OCI-LY1 (cell line): ENCODE measurements around the gene ITPKC.

Experiments used
- H2AFZ ChIP-seq: fragments of 200-600 bp; sonication (generic), shearing (Covaris generic); 2 replicates; pipeline ENCODE4 v1.6.0; 2014; ENCODE audit warnings: antibody characterized with exemption, mild to moderate bottlenecking, low read length
- H3F3A ChIP-seq: fragments of 200-600 bp; sonication (generic), shearing (Covaris generic); 2 replicates; pipeline ENCODE4 v1.6.0; 2014; ENCODE audit warnings: mild to moderate bottlenecking, antibody characterized with exemption, low read length, moderate library complexity; ENCODE audit not compliant: insufficient read depth
- H3K27ac ChIP-seq: fragments of 200-600 bp; sonication (generic); 2 replicates; pipeline ENCODE4 v1.5.1; 2014; ENCODE audit warnings: low read length, mixed run types, mild to moderate bottlenecking, low read depth; ENCODE audit not compliant: poor library complexity, severe bottlenecking
- H3K27me3 ChIP-seq: fragments of 200-600 bp; sonication (generic); 2 replicates; pipeline ENCODE4 v1.6.0; 2014; ENCODE audit warnings: antibody characterized with exemption, mild to moderate bottlenecking, low read length, moderate library complexity; ENCODE audit not compliant: insufficient read depth
- H3K36me3 ChIP-seq: fragments of 200-600 bp; sonication (generic); 2 replicates; pipeline ENCODE4 v1.6.1; 2014; ENCODE audit warnings: mild to moderate bottlenecking, antibody characterized with exemption, low read length, moderate library complexity, mixed read lengths; ENCODE audit not compliant: insufficient read depth
- H3K4me1 ChIP-seq: fragments of 200-600 bp; sonication (generic); 2 replicates; pipeline ENCODE4 v1.5.1; 2014; ENCODE audit warnings: mild to moderate bottlenecking, low read length, moderate library complexity; ENCODE audit not compliant: insufficient read depth, severe bottlenecking
- H3K4me2 ChIP-seq: fragments of 200-600 bp; sonication (generic), shearing (Covaris generic); 2 replicates; pipeline ENCODE4 v1.6.1; 2014; ENCODE audit warnings: low read length
- H3K4me3 ChIP-seq: fragments of 200-600 bp; sonication (generic); 2 replicates; pipeline ENCODE4 v1.5.1; 2014; ENCODE audit warnings: low read length, low read depth, mild to moderate bottlenecking, mixed read lengths; ENCODE audit not compliant: poor library complexity, severe bottlenecking
- H3K79me2 ChIP-seq: fragments of 200-600 bp; shearing (Covaris generic); 2 replicates; pipeline ENCODE4 v1.6.1; 2016; ENCODE audit warnings: mixed run types, low read length, mixed read lengths; ENCODE audit not compliant: insufficient read depth
- H3K9ac ChIP-seq: fragments of 200-600 bp; sonication (generic), shearing (Covaris generic); 2 replicates; pipeline ENCODE4 v1.6.1; 2014; ENCODE audit warnings: mild to moderate bottlenecking, low read length, mixed read lengths
- H3K9me2 ChIP-seq: fragments of 200-600 bp; sonication (generic), shearing (Covaris generic); 2 replicates; pipeline ENCODE4 v1.6.1; 2014; ENCODE audit warnings: low read depth, mild to moderate bottlenecking, low read length, mixed read lengths
- H3K9me3 ChIP-seq: fragments of 200-600 bp; shearing (Covaris generic); 2 replicates; pipeline ENCODE4 v1.6.1; 2014; ENCODE audit warnings: low read length, mixed read lengths
- H4K20me1 ChIP-seq: fragments of 200-600 bp; sonication (generic), shearing (Covaris generic); 2 replicates; pipeline ENCODE4 v1.6.0; 2016; ENCODE audit warnings: mild to moderate bottlenecking, low read length; ENCODE audit not compliant: insufficient read depth
- EZH2 ChIP-seq: fragments of 200-600 bp; sonication (generic), shearing (Covaris generic); IDR thresholded peaks from 2 replicates; pipeline ENCODE4 v1.8.0; 2017; ENCODE audit warnings: borderline replicate concordance, mixed run types, mild to moderate bottlenecking, antibody characterized with exemption, low read length, moderate library complexity, mixed read lengths
- TF ChIP-seq, protein P1 (sequence below): fragments of 200-600 bp; sonication (generic), shearing (Covaris generic); IDR thresholded peaks from 2 replicates; pipeline ENCODE4 v1.5.1; 2017; ENCODE audit warnings: mild to moderate bottlenecking, antibody characterized with exemption, low read length, moderate library complexity, mixed read lengths

The ITPKC gene

DNA sequence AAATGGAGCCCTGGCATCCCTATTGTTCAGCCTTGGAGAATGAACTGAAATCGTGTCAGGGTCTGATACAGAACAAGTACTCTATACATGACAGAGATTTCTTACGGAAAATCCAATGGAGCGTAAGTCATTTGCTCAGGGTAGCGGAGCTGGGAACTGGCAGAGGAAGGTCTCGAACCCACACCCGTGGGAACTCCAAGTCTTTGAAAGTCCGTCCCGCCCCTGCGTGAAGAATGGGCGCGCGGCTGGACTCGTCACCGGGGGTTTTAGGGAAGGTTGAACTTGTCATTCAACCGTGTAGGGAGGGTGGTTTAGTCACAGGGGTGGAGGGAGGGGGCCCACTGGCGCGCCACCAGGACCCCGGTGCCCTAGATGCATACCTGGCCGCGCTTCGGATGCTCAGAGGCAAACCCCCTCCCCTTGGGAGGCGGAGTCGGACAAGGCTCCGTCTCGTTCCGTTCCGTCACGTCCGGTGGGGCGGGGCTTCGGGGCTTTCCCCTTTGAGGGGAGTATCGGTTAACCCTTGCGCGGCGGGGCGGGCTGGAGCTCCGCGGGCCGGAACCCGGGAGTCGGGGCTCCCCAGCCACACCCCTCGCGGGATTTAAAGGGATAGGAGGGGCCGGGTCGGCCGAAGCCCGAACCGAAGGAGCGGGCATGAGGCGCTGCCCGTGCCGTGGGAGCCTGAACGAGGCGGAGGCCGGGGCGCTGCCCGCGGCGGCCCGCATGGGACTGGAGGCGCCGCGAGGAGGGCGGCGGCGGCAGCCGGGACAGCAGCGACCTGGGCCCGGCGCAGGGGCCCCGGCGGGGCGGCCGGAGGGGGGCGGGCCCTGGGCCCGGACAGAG, at the start of gene ITPKC, which contains the start of gene COQ8B:
Gene ITPKC (plus strand): TSS at position 631 of the 843 bp plus-strand sequence. CDS start 24 bp downstream, at position 655.
Gene COQ8B (minus strand): TSS at position 405 of the 843 bp plus-strand sequence. CDS start 2,254 bp downstream, outside the sequence.
- Histone ChIP-seq H3K9ac (peak within 1 kb of the TSS; percentile 92), H4K20me1 (no peaks in the 10 kb centered on the region), H2AFZ (0 out of 2 replicates have a peak within 1 kb of the TSS, but pooled peaks have one; percentile 20), H3K9me2 (no peaks in the 10 kb centered on the region), H3K27ac (peak within 1 kb of the TSS; percentile 89), H3K79me2 (peaks cover 2% of the 10 kb centered on the region; the same call in 1 of the 2 replicates), H3K36me3 (peaks cover 5% of the 10 kb centered on the region; the same call in 1 of the 2 replicates), H3K27me3 (no peaks in the 10 kb centered on the region), H3K4me2 (peak within 1 kb of the TSS; percentile 88), H3K9me3 (no peaks in the 10 kb centered on the region), H3K4me3 (peak within 1 kb of the TSS; percentile 95), H3K4me1 (peaks cover 48% of the 10 kb centered on the region), H3F3A (no peaks in the 10 kb centered on the region)
- no peak for TF ChIP-seq EZH2
- TF ChIP-seq, protein P1, sequence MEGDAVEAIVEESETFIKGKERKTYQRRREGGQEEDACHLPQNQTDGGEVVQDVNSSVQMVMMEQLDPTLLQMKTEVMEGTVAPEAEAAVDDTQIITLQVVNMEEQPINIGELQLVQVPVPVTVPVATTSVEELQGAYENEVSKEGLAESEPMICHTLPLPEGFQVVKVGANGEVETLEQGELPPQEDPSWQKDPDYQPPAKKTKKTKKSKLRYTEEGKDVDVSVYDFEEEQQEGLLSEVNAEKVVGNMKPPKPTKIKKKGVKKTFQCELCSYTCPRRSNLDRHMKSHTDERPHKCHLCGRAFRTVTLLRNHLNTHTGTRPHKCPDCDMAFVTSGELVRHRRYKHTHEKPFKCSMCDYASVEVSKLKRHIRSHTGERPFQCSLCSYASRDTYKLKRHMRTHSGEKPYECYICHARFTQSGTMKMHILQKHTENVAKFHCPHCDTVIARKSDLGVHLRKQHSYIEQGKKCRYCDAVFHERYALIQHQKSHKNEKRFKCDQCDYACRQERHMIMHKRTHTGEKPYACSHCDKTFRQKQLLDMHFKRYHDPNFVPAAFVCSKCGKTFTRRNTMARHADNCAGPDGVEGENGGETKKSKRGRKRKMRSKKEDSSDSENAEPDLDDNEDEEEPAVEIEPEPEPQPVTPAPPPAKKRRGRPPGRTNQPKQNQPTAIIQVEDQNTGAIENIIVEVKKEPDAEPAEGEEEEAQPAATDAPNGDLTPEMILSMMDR: no peak

DNA sequence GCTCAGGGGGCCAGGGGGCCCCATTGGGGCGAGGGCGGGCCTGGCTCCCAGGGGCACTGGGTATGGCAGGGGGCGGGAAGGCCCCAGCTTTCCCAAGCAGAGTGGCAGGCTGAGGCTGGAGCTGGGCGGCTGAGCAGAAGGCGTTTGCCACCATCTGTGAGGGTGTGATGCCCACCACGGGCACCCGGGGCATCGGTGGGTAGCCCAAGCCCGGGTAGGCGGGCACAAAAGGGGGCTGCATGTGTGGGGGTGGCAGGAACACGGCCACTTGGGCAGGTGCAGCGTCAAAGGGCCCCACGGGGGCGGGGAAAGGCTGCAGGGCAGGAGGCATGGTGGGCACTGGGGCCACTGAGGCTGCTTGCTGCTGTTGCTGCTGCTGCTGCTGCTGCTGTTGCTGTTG, 49.3 kb upstream of the ITPKC start:
- Histone ChIP-seq H3K9me2 (no peaks in the 10 kb centered on the region), H3K4me2 (no peak overlapping the region), H3K36me3 (peaks cover 44% of the 10 kb centered on the region), H3K27ac (no peak overlapping the region), H3K9ac (no peak overlapping the region), H4K20me1 (no peaks in the 10 kb centered on the region), H3K4me3 (no peak overlapping the region), H3K27me3 (no peaks in the 10 kb centered on the region), H3K9me3 (peaks cover 7% of the 10 kb centered on the region; the same call in 1 of the 2 replicates), H3K79me2 (no peaks in the 10 kb centered on the region), H3F3A (no peaks in the 10 kb centered on the region), H3K4me1 (peaks cover 10% of the 10 kb centered on the region), H2AFZ (no peak overlapping the region)
- TF ChIP-seq, protein P1: no peak
- no peak for TF ChIP-seq EZH2

DNA sequence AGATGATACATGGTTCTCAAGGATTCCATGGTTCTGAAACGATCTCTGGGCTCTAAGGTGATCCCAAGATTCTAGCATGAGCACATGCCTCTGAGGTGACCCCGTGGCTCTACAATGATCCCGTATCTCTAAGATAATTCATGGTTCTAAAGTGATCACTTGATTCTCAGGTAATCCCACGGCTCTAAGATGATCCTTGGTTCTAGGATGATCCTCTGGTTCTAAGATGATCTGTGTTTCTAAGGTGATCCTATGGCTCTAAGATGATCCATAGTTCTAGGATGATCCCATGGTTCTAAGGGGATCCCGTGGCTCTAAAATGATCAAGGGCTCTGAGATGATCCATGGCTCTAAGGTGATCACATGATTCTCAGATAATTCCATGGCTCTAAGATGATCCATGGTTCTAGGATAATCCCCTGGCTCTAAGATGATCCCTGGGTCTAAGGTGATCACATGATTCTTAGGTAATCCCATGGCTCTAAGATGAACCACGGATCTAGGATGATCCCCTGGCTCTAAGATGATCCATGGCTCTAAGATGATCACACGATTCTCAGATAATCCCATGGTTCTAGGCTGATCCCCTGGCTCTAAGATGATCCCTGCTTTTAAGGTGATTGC, 47.8 kb upstream of the ITPKC start:
- H3K9me3 ChIP-seq: peaks cover 7% of the 10 kb centered on the region; the same call in 1 of the 2 replicates
- TF ChIP-seq, protein P1: no peak
- TF ChIP-seq EZH2: no peak
- no peaks in the 10 kb centered on the region for H3K4me1 ChIP-seq
- H3K4me3 ChIP-seq: no peak overlapping the region
- H3K4me2 ChIP-seq: no peak overlapping the region
- H3K9ac ChIP-seq: no peak overlapping the region
- H3K79me2 ChIP-seq: no peaks in the 10 kb centered on the region
- peaks cover 59% of the 10 kb centered on the region for H3K36me3 ChIP-seq
- no peaks in the 10 kb centered on the region for H3K9me2 ChIP-seq
- no peaks in the 10 kb centered on the region for H3F3A ChIP-seq
- H3K27me3 ChIP-seq: no peaks in the 10 kb centered on the region
- H4K20me1 ChIP-seq: no peaks in the 10 kb centered on the region
- no peak overlapping the region for H3K27ac ChIP-seq
- no peak overlapping the region for H2AFZ ChIP-seq
